Measurements from ENCODE around the gene STX1A.

Gene STX1A

DNA sequence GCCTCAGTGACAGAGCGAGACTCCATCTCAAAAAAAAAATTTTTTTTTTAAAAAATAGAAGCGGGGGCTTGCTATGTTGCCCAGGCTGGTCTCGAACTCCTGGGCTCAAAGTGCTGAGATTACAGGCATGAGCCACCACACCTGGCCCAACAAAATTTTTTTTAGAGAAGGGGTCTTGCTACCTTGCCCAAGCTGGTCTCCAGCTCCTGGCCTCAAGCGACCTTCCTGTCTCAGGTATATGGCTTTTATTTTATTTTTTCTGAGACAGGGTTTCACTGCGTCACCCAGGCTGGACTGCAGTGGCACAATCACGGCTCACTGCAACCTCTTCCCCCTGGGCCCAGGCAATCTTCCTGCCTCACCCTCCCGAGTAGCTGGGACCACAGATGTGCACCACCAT lies 20.7 kb upstream of the STX1A start:
- Histone ChIP-seq H3K4me1 (ENCODE audit: control insufficient read depth, insufficient read depth, low read length) (peaks cover 8% of the 10 kb centered on the region), H3K36me3 (ENCODE audit: control insufficient read depth in 2 of 2, insufficient read depth in 1 of 2, low read length in 2 of 2) (peaks cover 0 to 22% of the 10 kb centered on the region in 2 experiments; a peak in 2 of 3 replicates), H3K27ac (ENCODE audit: extremely low read depth, low read depth, low read length) (no peak overlapping the region), H3K9me3 (ENCODE audit: control insufficient read depth, insufficient read depth, low read depth, low read length) (no peaks in the 10 kb centered on the region), H3K4me3 (ENCODE audit: low read depth, low read length) (no peak overlapping the region)
- TF ChIP-seq HOXC10 (CRISPR knock-in tag; IDR thresholded peaks at IDR 0.05) (no peak), KLF16 (tag by site-specific recombination; IDR thresholded peaks at IDR 0.05) (no peak), ZNF121 (tag by site-specific recombination; IDR thresholded peaks at IDR 0.05) (peak; percentile 90)
- TF ChIP-seq, protein P1, sequence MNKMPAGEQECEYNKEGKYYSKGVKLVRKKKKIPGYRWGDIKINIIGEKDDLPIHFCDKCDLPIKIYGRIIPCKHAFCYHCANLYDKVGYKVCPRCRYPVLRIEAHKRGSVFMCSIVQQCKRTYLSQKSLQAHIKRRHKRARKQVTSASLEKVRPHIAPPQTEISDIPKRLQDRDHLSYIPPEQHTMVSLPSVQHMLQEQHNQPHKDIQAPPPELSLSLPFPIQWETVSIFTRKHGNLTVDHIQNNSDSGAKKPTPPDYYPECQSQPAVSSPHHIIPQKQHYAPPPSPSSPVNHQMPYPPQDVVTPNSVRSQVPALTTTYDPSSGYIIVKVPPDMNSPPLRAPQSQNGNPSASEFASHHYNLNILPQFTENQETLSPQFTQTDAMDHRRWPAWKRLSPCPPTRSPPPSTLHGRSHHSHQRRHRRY (tag by site-specific recombination; IDR thresholded peaks at IDR 0.05) = no peak
- TF ChIP-seq, protein P2, sequence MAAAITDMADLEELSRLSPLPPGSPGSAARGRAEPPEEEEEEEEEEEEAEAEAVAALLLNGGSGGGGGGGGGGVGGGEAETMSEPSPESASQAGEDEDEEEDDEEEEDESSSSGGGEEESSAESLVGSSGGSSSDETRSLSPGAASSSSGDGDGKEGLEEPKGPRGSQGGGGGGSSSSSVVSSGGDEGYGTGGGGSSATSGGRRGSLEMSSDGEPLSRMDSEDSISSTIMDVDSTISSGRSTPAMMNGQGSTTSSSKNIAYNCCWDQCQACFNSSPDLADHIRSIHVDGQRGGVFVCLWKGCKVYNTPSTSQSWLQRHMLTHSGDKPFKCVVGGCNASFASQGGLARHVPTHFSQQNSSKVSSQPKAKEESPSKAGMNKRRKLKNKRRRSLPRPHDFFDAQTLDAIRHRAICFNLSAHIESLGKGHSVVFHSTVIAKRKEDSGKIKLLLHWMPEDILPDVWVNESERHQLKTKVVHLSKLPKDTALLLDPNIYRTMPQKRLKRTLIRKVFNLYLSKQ (tag by site-specific recombination; IDR thresholded peaks at IDR 0.05; ENCODE audit: borderline replicate concordance) = no peak
- CTCF ChIA-PET = interaction anchor here (0.7 to 3.3 kb wide), 3 partner anchors 114 to 660 kb away, joined by 3 to 18 read pairs (median 6); no protein-coding TSS in a partner anchor
- POLR2A ChIA-PET = interaction anchor here (0.5 to 3.0 kb wide), 3 partner anchors 31 to 116 kb away, joined by 3 to 15 read pairs (median 4); partner anchors contain the start of genes CLDN3 and MLXIPL

DNA sequence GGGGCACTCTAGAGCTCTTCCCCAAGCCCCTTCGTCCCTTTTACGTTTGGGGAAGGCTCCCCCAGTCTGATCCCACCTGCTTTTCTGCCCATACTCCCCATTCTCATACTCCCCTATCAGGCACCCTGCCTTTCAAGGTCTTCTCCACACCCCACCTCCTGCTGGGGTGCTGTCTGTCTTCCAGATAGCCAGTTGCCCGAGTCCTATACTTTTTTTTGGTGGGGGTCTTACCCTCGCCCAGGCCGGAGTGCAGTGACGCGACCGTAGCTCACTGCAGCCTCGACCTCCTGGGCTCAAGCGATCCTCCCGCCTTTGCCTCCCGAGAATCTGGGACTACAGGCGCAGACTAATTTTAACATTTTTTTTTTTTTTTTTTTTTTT lies 19.9 kb upstream of the STX1A start:
- H3K27ac ChIP-seq (ENCODE audit: extremely low read depth, low read depth, low read length) = peak overlapping the region; percentile 90
- POLR2A ChIA-PET = interaction anchor here (0.7 to 3.0 kb wide), 7 partner anchors 23 to 161 kb away, joined by 3 to 16 read pairs (median 12); partner anchors contain the start of genes CLDN3 and TBL2
- H3K4me1 ChIP-seq (ENCODE audit: control insufficient read depth, insufficient read depth, low read length) = peaks cover 8% of the 10 kb centered on the region
- TF ChIP-seq, protein P3, sequence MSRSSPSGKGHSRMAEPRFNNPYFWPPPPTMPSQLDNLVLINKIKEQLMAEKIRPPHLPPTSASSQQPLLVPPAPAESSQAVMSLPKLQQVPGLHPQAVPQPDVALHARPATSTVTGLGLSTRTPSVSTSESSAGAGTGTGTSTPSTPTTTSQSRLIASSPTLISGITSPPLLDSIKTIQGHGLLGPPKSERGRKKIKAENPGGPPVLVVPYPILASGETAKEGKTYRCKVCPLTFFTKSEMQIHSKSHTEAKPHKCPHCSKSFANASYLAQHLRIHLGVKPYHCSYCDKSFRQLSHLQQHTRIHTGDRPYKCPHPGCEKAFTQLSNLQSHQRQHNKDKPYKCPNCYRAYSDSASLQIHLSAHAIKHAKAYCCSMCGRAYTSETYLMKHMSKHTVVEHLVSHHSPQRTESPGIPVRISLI (tag by site-specific recombination; IDR thresholded peaks at IDR 0.05) = peak; percentile 64
- TF ChIP-seq ZNF335 (tag by site-specific recombination; conservative IDR thresholded peaks at IDR 0.05) (peak; percentile 34), ZNF341 (tag by site-specific recombination; IDR thresholded peaks at IDR 0.05; ENCODE audit: low read depth) (peak; percentile 27; the same call in 1 of the 2 replicates), ZBTB20 (tag by site-specific recombination; IDR thresholded peaks at IDR 0.05) (0 out of 2 replicates have a peak, but pooled peaks have one; percentile 18), ZNF629 (tag by site-specific recombination; IDR thresholded peaks at IDR 0.05) (no peak), ZNF561 (tag by site-specific recombination; IDR thresholded peaks at IDR 0.05; ENCODE audit: borderline replicate concordance) (no peak)
- TF ChIP-seq, protein P4, sequence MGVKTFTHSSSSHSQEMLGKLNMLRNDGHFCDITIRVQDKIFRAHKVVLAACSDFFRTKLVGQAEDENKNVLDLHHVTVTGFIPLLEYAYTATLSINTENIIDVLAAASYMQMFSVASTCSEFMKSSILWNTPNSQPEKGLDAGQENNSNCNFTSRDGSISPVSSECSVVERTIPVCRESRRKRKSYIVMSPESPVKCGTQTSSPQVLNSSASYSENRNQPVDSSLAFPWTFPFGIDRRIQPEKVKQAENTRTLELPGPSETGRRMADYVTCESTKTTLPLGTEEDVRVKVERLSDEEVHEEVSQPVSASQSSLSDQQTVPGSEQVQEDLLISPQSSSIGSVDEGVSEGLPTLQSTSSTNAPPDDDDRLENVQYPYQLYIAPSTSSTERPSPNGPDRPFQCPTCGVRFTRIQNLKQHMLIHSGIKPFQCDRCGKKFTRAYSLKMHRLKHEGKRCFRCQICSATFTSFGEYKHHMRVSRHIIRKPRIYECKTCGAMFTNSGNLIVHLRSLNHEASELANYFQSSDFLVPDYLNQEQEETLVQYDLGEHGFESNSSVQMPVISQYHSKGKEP (tag by site-specific recombination; IDR thresholded peaks at IDR 0.05) = no peak
- H3K9me3 ChIP-seq (ENCODE audit: control insufficient read depth, insufficient read depth, low read depth, low read length) = no peaks in the 10 kb centered on the region
- CTCF ChIA-PET = interaction anchor here (0.6 to 3.3 kb wide), 4 partner anchors 17 to 117 kb away, joined by 3 to 18 read pairs (median 4); no protein-coding TSS in a partner anchor
- peaks cover 0 to 22% of the 10 kb centered on the region in 2 experiments; a peak in 2 of 3 replicates for H3K36me3 ChIP-seq (ENCODE audit: control insufficient read depth in 2 of 2, insufficient read depth in 1 of 2, low read length in 2 of 2)
- H3K4me3 ChIP-seq (ENCODE audit: low read depth, low read length) = peak overlapping the region; percentile 67

DNA sequence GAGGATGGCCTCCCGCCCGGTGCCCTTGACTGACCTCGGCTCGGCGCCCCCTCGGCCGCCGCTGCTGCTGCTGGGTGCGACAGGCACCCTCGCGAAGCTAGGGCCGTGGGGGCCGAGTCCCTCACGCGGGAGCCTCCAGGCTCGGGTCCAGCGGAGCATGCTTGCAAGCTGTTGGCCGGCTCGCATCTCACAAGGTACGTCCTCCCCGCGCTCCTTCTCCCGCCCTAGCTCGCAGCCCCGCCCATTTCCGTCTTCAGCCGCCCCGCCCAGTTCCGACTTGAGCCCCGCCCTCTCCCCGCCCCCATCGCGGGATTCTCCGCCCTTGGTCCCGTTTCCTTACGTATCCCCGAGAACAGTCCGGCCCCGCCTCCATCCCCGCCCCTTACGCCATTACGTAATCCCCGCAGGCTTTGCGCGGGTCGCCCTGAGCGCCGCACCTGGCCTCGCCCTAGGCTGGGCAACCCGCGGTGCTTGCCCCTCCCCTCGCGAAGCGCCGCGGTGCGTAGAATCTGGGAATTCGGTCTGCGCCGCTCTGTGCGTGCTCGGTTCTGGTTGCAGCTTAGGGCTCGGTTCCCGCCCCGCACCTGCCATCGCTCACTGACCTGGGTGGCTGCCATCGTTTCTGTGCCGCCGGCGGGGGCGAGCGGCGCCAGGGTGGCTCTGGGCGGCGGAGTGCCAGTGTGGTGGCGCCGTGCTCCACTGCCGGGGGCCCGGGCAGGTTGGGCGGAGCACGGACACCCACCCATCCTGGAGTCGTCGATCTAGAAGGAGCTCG lies 19.3 kb upstream of the STX1A start, which contains the start of gene ABHD11:
Gene ABHD11 (minus strand): TSS at position 191 of the 775 bp plus-strand sequence. CDS start 32 bp downstream, at position 159.
- Histone ChIP-seq H3K9me3 (ENCODE audit: control insufficient read depth, insufficient read depth, low read depth, low read length) (no peaks in the 10 kb centered on the region), H3K27ac (ENCODE audit: extremely low read depth, low read depth, low read length) (peak within 1 kb of the TSS; percentile 90), H3K36me3 (ENCODE audit: control insufficient read depth in 2 of 2, insufficient read depth in 1 of 2, low read length in 2 of 2) (peaks cover 0 to 22% of the 10 kb centered on the region in 2 experiments; a peak in 2 of 3 replicates), H3K4me1 (ENCODE audit: control insufficient read depth, insufficient read depth, low read length) (peaks cover 8% of the 10 kb centered on the region), H3K4me3 (ENCODE audit: low read depth, low read length) (peak within 1 kb of the TSS; percentile 67)
- POLR2A ChIA-PET = interaction anchor here (0.6 to 3.0 kb wide), 21 partner anchors 10 to 315 kb away, joined by 3 to 16 read pairs (median 3); partner anchors contain the start of genes BAZ1B, CLDN3, METTL27 and MLXIPL
- CTCF ChIA-PET = interaction anchor here (0.6 to 3.3 kb wide), 7 partner anchors 13 to 134 kb away, joined by 3 to 18 read pairs (median 3); no protein-coding TSS in a partner anchor
- TF ChIP-seq ZNF560 (tag by site-specific recombination; IDR thresholded peaks at IDR 0.05; ENCODE audit: borderline replicate concordance) (no peak), ZNF37A (tag by site-specific recombination; IDR thresholded peaks at IDR 0.05) (no peak), ZNF266 (tag by site-specific recombination; IDR thresholded peaks at IDR 0.05; ENCODE audit: low read depth) (no peak)
- TF ChIP-seq, protein P5, sequence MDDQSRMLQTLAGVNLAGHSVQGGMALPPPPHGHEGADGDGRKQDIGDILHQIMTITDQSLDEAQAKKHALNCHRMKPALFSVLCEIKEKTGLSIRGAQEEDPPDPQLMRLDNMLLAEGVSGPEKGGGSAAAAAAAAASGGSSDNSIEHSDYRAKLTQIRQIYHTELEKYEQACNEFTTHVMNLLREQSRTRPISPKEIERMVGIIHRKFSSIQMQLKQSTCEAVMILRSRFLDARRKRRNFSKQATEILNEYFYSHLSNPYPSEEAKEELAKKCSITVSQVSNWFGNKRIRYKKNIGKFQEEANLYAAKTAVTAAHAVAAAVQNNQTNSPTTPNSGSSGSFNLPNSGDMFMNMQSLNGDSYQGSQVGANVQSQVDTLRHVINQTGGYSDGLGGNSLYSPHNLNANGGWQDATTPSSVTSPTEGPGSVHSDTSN (CRISPR knock-in tag; IDR thresholded peaks at IDR 0.05) = peak; percentile 74
- TF ChIP-seq, protein P6, sequence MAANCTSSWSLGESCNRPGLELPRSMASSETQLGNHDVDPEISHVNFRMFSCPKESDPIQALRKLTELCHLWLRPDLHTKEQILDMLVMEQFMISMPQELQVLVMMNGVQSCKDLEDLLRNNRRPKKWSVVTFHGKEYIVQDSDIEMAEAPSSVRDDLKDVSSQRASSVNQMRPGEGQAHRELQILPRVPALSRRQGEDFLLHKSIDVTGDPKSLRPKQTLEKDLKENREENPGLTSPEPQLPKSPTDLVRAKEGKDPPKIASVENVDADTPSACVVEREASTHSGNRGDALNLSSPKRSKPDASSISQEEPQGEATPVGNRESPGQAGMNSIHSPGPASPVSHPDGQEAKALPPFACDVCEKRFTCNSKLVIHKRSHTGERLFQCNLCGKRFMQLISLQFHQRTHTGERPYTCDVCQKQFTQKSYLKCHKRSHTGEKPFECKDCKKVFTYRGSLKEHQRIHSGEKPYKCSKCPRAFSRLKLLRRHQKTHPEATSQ (tag by site-specific recombination; IDR thresholded peaks at IDR 0.05) = peak; percentile 82; the same call in 1 of the 2 replicates

Data from HEK293 (cell line).